ENCODE data around the gene FAM13A. TPM values are rescaled to one million over a fixed set of nuclear protein-coding genes. Genes with fewer than 3 reads are reported as not detected.

The FAM13A gene
- total and polyA plus RNA-seq, 10 of the 15 experiments (the other 5 are each of a cell fraction or from before 2014, with no cell fraction given): 0.05 to 1.8 (median 0.27) TPM; not detected in 1

DNA sequence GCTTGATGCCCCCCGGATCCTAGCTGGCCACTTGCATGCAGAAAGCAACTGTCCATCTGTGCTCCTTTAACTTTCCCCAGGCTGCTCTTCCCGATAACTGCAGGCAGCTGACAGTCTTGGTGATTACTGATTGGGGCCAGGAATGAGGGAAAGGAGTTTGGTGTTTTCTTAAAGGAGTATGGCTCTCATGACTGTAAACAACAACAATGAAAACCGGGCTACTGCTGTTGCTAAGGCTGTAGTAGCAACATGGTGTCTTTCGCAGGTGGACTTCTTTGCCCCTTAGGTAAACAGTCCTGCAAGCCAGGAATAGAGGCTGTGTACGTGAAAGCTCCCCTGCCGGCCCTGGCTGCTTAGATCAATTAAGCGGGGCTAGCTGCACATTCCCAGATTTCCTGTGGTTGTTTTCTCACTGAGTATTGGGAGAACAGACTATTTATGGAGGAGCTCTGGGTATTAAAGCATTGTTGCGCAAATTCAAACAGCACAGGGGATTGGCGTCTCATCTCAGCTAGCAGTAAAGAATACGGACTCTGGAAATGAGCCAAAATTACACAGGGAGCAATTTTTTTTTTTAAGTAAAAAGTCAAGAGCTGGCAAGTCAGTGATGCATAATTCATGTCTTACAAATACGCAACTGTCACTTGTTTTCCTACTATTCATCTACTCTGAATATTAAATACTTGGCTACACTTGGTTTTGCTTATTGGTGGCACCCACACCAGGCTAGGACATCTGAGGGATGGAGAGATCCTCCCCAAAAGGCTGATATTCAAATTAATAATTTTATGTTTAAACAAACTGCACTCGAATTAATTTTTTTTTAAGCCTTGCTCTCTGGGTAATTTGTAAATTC lies 297.7 kb downstream of the FAM13A start:
- Histone ChIP-seq H3K9me3 (replicated peaks; ENCODE audit: control insufficient read depth, insufficient read depth, low read length) (no peaks in the 10 kb centered on the region), H3K27me3 (replicated peaks in 1 of 2; ENCODE audit: control insufficient read depth in 2 of 2, insufficient read depth in 2 of 2, low read length in 1 of 2) (no peaks in the 10 kb centered on the region; a peak in 2 of 4 replicates), H2AFZ (ENCODE audit: control insufficient read depth, low read depth, low read length) (no peak overlapping the region), H3K36me3 (ENCODE audit: control insufficient read depth in 2 of 2, insufficient read depth in 2 of 2, low read length in 1 of 2) (no peaks in the 10 kb centered on the region), H3K9ac (ENCODE audit: control insufficient read depth, insufficient read depth, low read length) (no peak overlapping the region), H3K4me3 (no peak overlapping the region), H3K4me1 (ENCODE audit: control insufficient read depth, insufficient read depth, low read length) (no peaks in the 10 kb centered on the region), H3K79me2 (ENCODE audit: control insufficient read depth, insufficient read depth, low read length) (no peaks in the 10 kb centered on the region), H3K4me2 (ENCODE audit: control insufficient read depth, insufficient read depth) (no peak overlapping the region), H3K27ac (ENCODE audit: control insufficient read depth, insufficient read depth) (no peak overlapping the region), H4K20me1 (ENCODE audit: control insufficient read depth, insufficient read depth) (no peaks in the 10 kb centered on the region)
- RAD21 ChIA-PET (ENCODE audit: unreplicated experiment): no interaction called here
- ATAC-seq (no peak), FAIRE-seq (no peak), DNase-seq (ENCODE audit: low read depth, low spot score) (no peak)
- TF ChIP-seq, protein P1, sequence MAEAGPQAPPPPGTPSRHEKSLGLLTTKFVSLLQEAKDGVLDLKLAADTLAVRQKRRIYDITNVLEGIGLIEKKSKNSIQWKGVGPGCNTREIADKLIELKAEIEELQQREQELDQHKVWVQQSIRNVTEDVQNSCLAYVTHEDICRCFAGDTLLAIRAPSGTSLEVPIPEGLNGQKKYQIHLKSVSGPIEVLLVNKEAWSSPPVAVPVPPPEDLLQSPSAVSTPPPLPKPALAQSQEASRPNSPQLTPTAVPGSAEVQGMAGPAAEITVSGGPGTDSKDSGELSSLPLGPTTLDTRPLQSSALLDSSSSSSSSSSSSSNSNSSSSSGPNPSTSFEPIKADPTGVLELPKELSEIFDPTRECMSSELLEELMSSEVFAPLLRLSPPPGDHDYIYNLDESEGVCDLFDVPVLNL (IDR thresholded peaks at IDR 0.05; ENCODE audit: low read depth, low read length): no peak
- TF ChIP-seq YBX1 (IDR thresholded peaks at IDR 0.05) (no peak), BHLHE40 (IDR thresholded peaks at IDR 0.05; ENCODE audit: borderline replicate concordance in 1 of 2, low read depth in 2 of 2, low read length in 1 of 2) (no peak), IRF4 (IDR thresholded peaks at IDR 0.05; ENCODE audit: low read depth, low read length) (no peak), TCF3 (IDR thresholded peaks at IDR 0.05; ENCODE audit: borderline replicate concordance, insufficient read depth, low read depth, low read length) (no peak), NBN (IDR thresholded peaks at IDR 0.05) (no peak), BACH1 (IDR thresholded peaks at IDR 0.05; ENCODE audit: borderline replicate concordance) (no peak), FOXK2 (IDR thresholded peaks at IDR 0.05) (no peak), NFXL1 (IDR thresholded peaks at IDR 0.05; ENCODE audit: borderline replicate concordance) (no peak), SUPT20H (IDR thresholded peaks at IDR 0.05; ENCODE audit: borderline replicate concordance, control insufficient read depth, low read depth, low read length) (no peak), ESRRA (IDR thresholded peaks at IDR 0.05; ENCODE audit: low read length) (no peak), HDAC2 (IDR thresholded peaks at IDR 0.05) (no peak), BCL11A (IDR thresholded peaks at IDR 0.05; ENCODE audit: low read depth, low read length) (no peak)
- TF ChIP-seq, protein P2, sequence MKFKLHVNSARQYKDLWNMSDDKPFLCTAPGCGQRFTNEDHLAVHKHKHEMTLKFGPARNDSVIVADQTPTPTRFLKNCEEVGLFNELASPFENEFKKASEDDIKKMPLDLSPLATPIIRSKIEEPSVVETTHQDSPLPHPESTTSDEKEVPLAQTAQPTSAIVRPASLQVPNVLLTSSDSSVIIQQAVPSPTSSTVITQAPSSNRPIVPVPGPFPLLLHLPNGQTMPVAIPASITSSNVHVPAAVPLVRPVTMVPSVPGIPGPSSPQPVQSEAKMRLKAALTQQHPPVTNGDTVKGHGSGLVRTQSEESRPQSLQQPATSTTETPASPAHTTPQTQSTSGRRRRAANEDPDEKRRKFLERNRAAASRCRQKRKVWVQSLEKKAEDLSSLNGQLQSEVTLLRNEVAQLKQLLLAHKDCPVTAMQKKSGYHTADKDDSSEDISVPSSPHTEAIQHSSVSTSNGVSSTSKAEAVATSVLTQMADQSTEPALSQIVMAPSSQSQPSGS (IDR thresholded peaks at IDR 0.05; ENCODE audit: low read length): no peak
- in situ Hi-C loops (cut with MboI) (no loop called here), intact Hi-C loops (cut with micrococcal nuclease; ENCODE audit: unreplicated experiment) (no loop called here)
- CTCF ChIA-PET: interaction anchor here (1.0 kb wide), 1 partner anchor 19 kb away, joined by 4 read pairs; no protein-coding TSS in a partner anchor
- BruUV-seq (replicated peaks): no TSS peak
- SMC1A ChIA-PET (ENCODE audit: uncharacterized antibody, unreplicated experiment): interaction anchor here (1.1 to 1.6 kb wide), 2 partner anchors 13 to 213 kb away, joined by 3 to 4 read pairs; no protein-coding TSS in a partner anchor
- WGBS (ENCODE audit: insufficient coverage, insufficient replicate concordance, low lambda C conversion rate, missing lambda C conversion rate): 49% methylated on average over 12 of the region's 12 CpGs
- POLR2A ChIA-PET: interaction anchor here (0.6 to 1.3 kb wide), 2 partner anchors 16 to 232 kb away, joined by 3 to 8 read pairs; no protein-coding TSS in a partner anchor

Data from GM12878 (cell line).